GM21737 (cell line): Measurements from ENCODE around the gene PI4KB.

Experiments used
- ATAC-seq: cut with Tn5 transposase; IDR thresholded peaks from one replicate; pipeline ENCODE4 v1.9.1; 2021; ENCODE audit warnings: mild to moderate bottlenecking, moderate library complexity; ENCODE audit not compliant: unreplicated experiment

Gene PI4KB

GRCh38 chr1:151312826-151313225, 14.4 kb downstream of the PI4KB start:
- ATAC-seq, result no peak

- no peak for ATAC-seq
These were observed 14.8 kb downstream of the PI4KB start for GRCh38 chr1:151312411-151312810.

- ATAC-seq, result no peak
These were observed 15.5 kb downstream of the PI4KB start for GRCh38 chr1:151311589-151312331.

- no peak for ATAC-seq
These were observed 16.2 kb downstream of the PI4KB start for GRCh38 chr1:151311011-151311410.

- no peak for ATAC-seq
These were observed 17.3 kb downstream of the PI4KB start for GRCh38 chr1:151309811-151310323.

GRCh38 chr1:151294742-151295462, 32.3 kb downstream of the PI4KB start:
- no peak for ATAC-seq

GRCh38 chr1:151293093-151293492, 34.1 kb downstream of the PI4KB start:
- no peak for ATAC-seq

GRCh38 chr1:151292207-151293030, 34.8 kb downstream of the PI4KB start:
- no peak for ATAC-seq

GRCh38 chr1:151290709-151291303, 36.4 kb downstream of the PI4KB start:
- no peak for ATAC-seq

GRCh38 chr1:151289991-151290708, 37.1 kb downstream of the PI4KB start:
- no peak for ATAC-seq

- ATAC-seq, result no peak
These were observed 37.9 kb downstream of the PI4KB start for GRCh38 chr1:151289080-151289935.

- no peak for ATAC-seq
These were observed 38.7 kb downstream of the PI4KB start for GRCh38 chr1:151288502-151288901.

GRCh38 chr1:151287767-151288500, 39.3 kb downstream of the PI4KB start:
- ATAC-seq, result no peak

GRCh38 chr1:151287341-151287699, 39.9 kb downstream of the PI4KB start:
- ATAC-seq, result no peak

- no peak for ATAC-seq
These were observed 40.4 kb downstream of the PI4KB start for GRCh38 chr1:151286619-151287340.

- no peak for ATAC-seq
These were observed 43.1 kb downstream of the PI4KB start for GRCh38 chr1:151284013-151284577.

- no peak for ATAC-seq
These were observed 44.1 kb downstream of the PI4KB start for GRCh38 chr1:151282883-151283725.
